Neuron (in vitro differentiated cells): ENCODE data around the gene BABAM1.

Experiments used
- H2AFZ ChIP-seq: one replicate; pipeline ENCODE4 v1.6.1; 2013; ENCODE audit warnings: low read depth, mild to moderate bottlenecking, inconsistent platforms, low read length, moderate library complexity
- H3K27me3 ChIP-seq: one replicate; pipeline ENCODE4 v1.6.1; 2013; ENCODE audit warnings: low read length; ENCODE audit not compliant: insufficient read depth
- H3K36me3 ChIP-seq: one replicate; pipeline ENCODE4 v1.6.1; 2013; ENCODE audit warnings: low read length; ENCODE audit not compliant: insufficient read depth
- H3K4me1 ChIP-seq: one replicate; pipeline ENCODE4 v1.6.1; 2013; ENCODE audit warnings: low read length; ENCODE audit not compliant: insufficient read depth
- H3K4me3 ChIP-seq: 2 replicates; pipeline ENCODE4 v1.5.1; 2013; ENCODE audit warnings: mild to moderate bottlenecking, low read length, moderate library complexity
- H3K9me3 ChIP-seq: one replicate; pipeline ENCODE4 v1.6.1; 2013; ENCODE audit warnings: low read length

Gene BABAM1

GRCh38 chr19:17305216-17305516, 37.9 kb downstream of the BABAM1 start:
- Histone ChIP-seq H2AFZ (no peak overlapping the region), H3K4me1 (peaks cover 18% of the 10 kb centered on the region), H3K9me3 (peaks cover under 1% of the 10 kb centered on the region), H3K4me3 (peak overlapping the region; percentile 80), H3K36me3 (peaks cover 6% of the 10 kb centered on the region), H3K27me3 (no peaks in the 10 kb centered on the region)

GRCh38 chr19:17305517-17306284, 38.5 kb downstream of the BABAM1 start, which contains the start of gene MRPL34:
TSS of gene MRPL34 (plus strand) at chr19:17305872. CDS start at chr19:17305893, 21 bp downstream.
- peaks cover 23% of the 10 kb centered on the region for H3K4me1 ChIP-seq
- peak within 1 kb of the TSS; percentile 80 for H3K4me3 ChIP-seq
- H2AFZ ChIP-seq, result peak within 1 kb of the TSS; percentile 85
- H3K27me3 ChIP-seq, result no peaks in the 10 kb centered on the region
- no peaks in the 10 kb centered on the region for H3K9me3 ChIP-seq
- peaks cover 2% of the 10 kb centered on the region for H3K36me3 ChIP-seq

GRCh38 chr19:17306285-17306714, 39.1 kb downstream of the BABAM1 start:
- Histone ChIP-seq H3K4me3 (peak overlapping the region; percentile 80), H3K27me3 (no peaks in the 10 kb centered on the region), H3K9me3 (no peaks in the 10 kb centered on the region), H2AFZ (peak overlapping the region; percentile 85), H3K4me1 (peaks cover 24% of the 10 kb centered on the region), H3K36me3 (no peaks in the 10 kb centered on the region)

- Histone ChIP-seq H3K27me3 (no peaks in the 10 kb centered on the region), H2AFZ (no peak overlapping the region), H3K9me3 (no peaks in the 10 kb centered on the region), H3K4me3 (no peak overlapping the region), H3K36me3 (peaks cover 4% of the 10 kb centered on the region), H3K4me1 (peaks cover 26% of the 10 kb centered on the region)
Observed at GRCh38 chr19:17307876-17308377, 40.7 kb downstream of the BABAM1 start.

GRCh38 chr19:17309198-17309964, 42.1 kb downstream of the BABAM1 start, which contains the start of gene DDA1:
TSS of gene DDA1 (plus strand) at chr19:17309563. CDS start at chr19:17309655, 92 bp downstream.
- Histone ChIP-seq H3K27me3 (no peaks in the 10 kb centered on the region), H3K36me3 (peaks cover 11% of the 10 kb centered on the region), H3K4me3 (peak within 1 kb of the TSS; percentile 73), H2AFZ (peak within 1 kb of the TSS; percentile 41), H3K4me1 (peaks cover 21% of the 10 kb centered on the region), H3K9me3 (no peaks in the 10 kb centered on the region)

GRCh38 chr19:17309965-17310461, 42.8 kb downstream of the BABAM1 start:
- H2AFZ ChIP-seq, result peak overlapping the region; percentile 41
- H3K36me3 ChIP-seq, result peaks cover 16% of the 10 kb centered on the region
- H3K27me3 ChIP-seq, result no peaks in the 10 kb centered on the region
- H3K4me3 ChIP-seq, result peak overlapping the region; percentile 73
- H3K4me1 ChIP-seq, result peaks cover 21% of the 10 kb centered on the region
- no peaks in the 10 kb centered on the region for H3K9me3 ChIP-seq

- no peak overlapping the region for H3K4me3 ChIP-seq
- H3K27me3 ChIP-seq, result no peaks in the 10 kb centered on the region
- peaks cover 24% of the 10 kb centered on the region for H3K36me3 ChIP-seq
- H3K9me3 ChIP-seq, result no peaks in the 10 kb centered on the region
- no peak overlapping the region for H2AFZ ChIP-seq
- H3K4me1 ChIP-seq, result peaks cover 15% of the 10 kb centered on the region
Observed at GRCh38 chr19:17311455-17312188, 44.4 kb downstream of the BABAM1 start.

GRCh38 chr19:17312189-17313113, 45.2 kb downstream of the BABAM1 start:
- Histone ChIP-seq H3K9me3 (no peaks in the 10 kb centered on the region), H3K4me1 (peaks cover 12% of the 10 kb centered on the region), H3K36me3 (peaks cover 26% of the 10 kb centered on the region), H3K4me3 (no peak overlapping the region), H3K27me3 (no peaks in the 10 kb centered on the region), H2AFZ (no peak overlapping the region)

GRCh38 chr19:17314007-17314593, 46.9 kb downstream of the BABAM1 start:
- peaks cover 28% of the 10 kb centered on the region for H3K36me3 ChIP-seq
- H3K4me3 ChIP-seq, result no peak overlapping the region
- no peaks in the 10 kb centered on the region for H3K27me3 ChIP-seq
- H2AFZ ChIP-seq, result no peak overlapping the region
- no peaks in the 10 kb centered on the region for H3K9me3 ChIP-seq
- peaks cover 12% of the 10 kb centered on the region for H3K4me1 ChIP-seq

- no peak overlapping the region for H3K4me3 ChIP-seq
- no peaks in the 10 kb centered on the region for H3K27me3 ChIP-seq
- no peaks in the 10 kb centered on the region for H3K4me1 ChIP-seq
- H2AFZ ChIP-seq, result no peak overlapping the region
- peaks cover 45% of the 10 kb centered on the region for H3K36me3 ChIP-seq
- no peaks in the 10 kb centered on the region for H3K9me3 ChIP-seq
Observed at GRCh38 chr19:17318966-17319365, 51.7 kb downstream of the BABAM1 start.

GRCh38 chr19:17319473-17320238, 52.4 kb downstream of the BABAM1 start:
- no peaks in the 10 kb centered on the region for H3K27me3 ChIP-seq
- H3K4me1 ChIP-seq, result no peaks in the 10 kb centered on the region
- H3K36me3 ChIP-seq, result peaks cover 45% of the 10 kb centered on the region
- H3K4me3 ChIP-seq, result no peak overlapping the region
- H3K9me3 ChIP-seq, result no peaks in the 10 kb centered on the region
- H2AFZ ChIP-seq, result no peak overlapping the region
